Measurements from ENCODE around the gene POLR1C. TPM values are rescaled to one million over a fixed set of nuclear protein-coding genes. Genes with fewer than 3 reads are reported as not detected.

Gene POLR1C
- total RNA-seq, 1 donor from 2014 or later = 30.7 TPM

DNA sequence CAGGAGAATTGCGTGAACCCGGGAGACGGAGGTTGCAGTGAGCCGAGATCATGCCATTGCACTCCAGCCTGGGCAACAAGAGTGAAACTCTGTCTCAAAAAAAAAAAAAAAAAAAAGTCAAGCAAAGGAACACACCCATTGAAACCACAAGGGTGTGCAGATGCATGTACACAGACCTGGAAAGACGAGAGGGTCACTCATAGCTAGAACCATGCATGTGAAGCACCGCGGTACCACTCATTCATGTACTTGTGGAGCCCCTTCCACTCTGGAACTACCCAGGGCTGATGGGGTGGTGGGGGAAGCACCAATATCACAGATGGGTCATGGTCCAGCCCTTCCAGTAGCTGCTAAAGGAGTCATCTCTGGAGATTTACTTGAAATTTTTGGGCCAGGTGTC is 46.9 kb upstream of the POLR1C start:
- no peaks in the 10 kb centered on the region for H3K9me3 Mint-ChIP-seq (ENCODE audit: unreplicated experiment)
- H3K27ac Mint-ChIP-seq (ENCODE audit: unreplicated experiment) = no peak overlapping the region
- no peak for DNase-seq (ENCODE audit: low spot score)
- H3K36me3 Mint-ChIP-seq (ENCODE audit: low read depth, unreplicated experiment) = no peaks in the 10 kb centered on the region
- H3K4me1 Mint-ChIP-seq (ENCODE audit: unreplicated experiment) = peaks cover 4% of the 10 kb centered on the region
- H3K4me3 Mint-ChIP-seq (ENCODE audit: unreplicated experiment) = no peak overlapping the region
- H3K27me3 Mint-ChIP-seq (ENCODE audit: unreplicated experiment) = peaks cover 2% of the 10 kb centered on the region
- TF ChIP-seq, protein P1, sequence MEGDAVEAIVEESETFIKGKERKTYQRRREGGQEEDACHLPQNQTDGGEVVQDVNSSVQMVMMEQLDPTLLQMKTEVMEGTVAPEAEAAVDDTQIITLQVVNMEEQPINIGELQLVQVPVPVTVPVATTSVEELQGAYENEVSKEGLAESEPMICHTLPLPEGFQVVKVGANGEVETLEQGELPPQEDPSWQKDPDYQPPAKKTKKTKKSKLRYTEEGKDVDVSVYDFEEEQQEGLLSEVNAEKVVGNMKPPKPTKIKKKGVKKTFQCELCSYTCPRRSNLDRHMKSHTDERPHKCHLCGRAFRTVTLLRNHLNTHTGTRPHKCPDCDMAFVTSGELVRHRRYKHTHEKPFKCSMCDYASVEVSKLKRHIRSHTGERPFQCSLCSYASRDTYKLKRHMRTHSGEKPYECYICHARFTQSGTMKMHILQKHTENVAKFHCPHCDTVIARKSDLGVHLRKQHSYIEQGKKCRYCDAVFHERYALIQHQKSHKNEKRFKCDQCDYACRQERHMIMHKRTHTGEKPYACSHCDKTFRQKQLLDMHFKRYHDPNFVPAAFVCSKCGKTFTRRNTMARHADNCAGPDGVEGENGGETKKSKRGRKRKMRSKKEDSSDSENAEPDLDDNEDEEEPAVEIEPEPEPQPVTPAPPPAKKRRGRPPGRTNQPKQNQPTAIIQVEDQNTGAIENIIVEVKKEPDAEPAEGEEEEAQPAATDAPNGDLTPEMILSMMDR (IDR thresholded peaks at IDR 0.05; ENCODE audit: unreplicated experiment) = no peak

DNA sequence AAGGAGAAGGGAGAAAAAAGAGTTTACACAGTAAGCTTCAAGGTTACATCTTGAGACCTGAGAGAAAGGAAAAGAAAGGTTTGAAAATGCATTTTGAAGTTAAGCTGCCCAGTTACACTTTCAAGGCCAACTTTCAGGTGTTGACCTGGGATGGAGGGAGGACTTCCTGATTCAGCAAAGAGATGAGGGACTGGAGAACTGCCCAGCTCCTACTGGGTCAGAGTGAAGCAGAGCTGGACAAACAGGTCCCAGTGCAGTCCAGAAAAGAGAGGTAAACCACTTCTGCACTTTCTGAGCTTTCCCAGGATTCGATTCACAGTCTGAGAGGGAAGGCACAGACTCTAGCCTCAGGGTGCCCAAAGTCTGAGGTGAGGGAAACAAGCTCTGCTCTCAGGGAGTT is 45.5 kb upstream of the POLR1C start:
- H3K4me3 Mint-ChIP-seq (ENCODE audit: unreplicated experiment) = no peak overlapping the region
- H3K27me3 Mint-ChIP-seq (ENCODE audit: unreplicated experiment) = peaks cover 2% of the 10 kb centered on the region
- DNase-seq (ENCODE audit: low spot score) = no peak
- H3K4me1 Mint-ChIP-seq (ENCODE audit: unreplicated experiment) = peaks cover 4% of the 10 kb centered on the region
- H3K36me3 Mint-ChIP-seq (ENCODE audit: low read depth, unreplicated experiment) = no peaks in the 10 kb centered on the region
- H3K9me3 Mint-ChIP-seq (ENCODE audit: unreplicated experiment) = no peaks in the 10 kb centered on the region
- H3K27ac Mint-ChIP-seq (ENCODE audit: unreplicated experiment) = no peak overlapping the region
- TF ChIP-seq, protein P1 (IDR thresholded peaks at IDR 0.05; ENCODE audit: unreplicated experiment) = no peak

DNA sequence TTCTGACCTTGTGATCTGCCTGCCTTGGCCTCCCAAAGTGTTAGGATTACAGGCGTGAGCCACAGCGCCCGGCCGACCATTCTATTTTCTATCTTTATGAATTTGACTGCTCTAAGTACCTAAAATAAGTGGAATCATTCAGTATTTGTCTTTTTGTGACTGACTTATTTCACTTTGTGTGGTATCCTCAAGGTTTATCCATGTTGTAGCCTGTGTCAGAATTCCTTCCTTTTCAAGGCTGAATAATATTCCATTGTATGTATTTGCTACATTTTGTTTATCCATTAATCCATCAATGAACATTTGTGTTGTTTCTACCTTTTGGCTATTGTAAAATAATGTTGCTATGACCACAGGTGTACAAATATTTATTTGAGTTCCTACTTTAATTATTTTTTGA is 44.4 kb upstream of the POLR1C start:
- no peak overlapping the region for H3K27ac Mint-ChIP-seq (ENCODE audit: unreplicated experiment)
- H3K4me3 Mint-ChIP-seq (ENCODE audit: unreplicated experiment) = no peak overlapping the region
- H3K36me3 Mint-ChIP-seq (ENCODE audit: low read depth, unreplicated experiment) = no peaks in the 10 kb centered on the region
- no peaks in the 10 kb centered on the region for H3K9me3 Mint-ChIP-seq (ENCODE audit: unreplicated experiment)
- no peak for DNase-seq (ENCODE audit: low spot score)
- TF ChIP-seq, protein P1 (IDR thresholded peaks at IDR 0.05; ENCODE audit: unreplicated experiment) = no peak
- peaks cover 3% of the 10 kb centered on the region for H3K27me3 Mint-ChIP-seq (ENCODE audit: unreplicated experiment)
- peaks cover 7% of the 10 kb centered on the region for H3K4me1 Mint-ChIP-seq (ENCODE audit: unreplicated experiment)

DNA sequence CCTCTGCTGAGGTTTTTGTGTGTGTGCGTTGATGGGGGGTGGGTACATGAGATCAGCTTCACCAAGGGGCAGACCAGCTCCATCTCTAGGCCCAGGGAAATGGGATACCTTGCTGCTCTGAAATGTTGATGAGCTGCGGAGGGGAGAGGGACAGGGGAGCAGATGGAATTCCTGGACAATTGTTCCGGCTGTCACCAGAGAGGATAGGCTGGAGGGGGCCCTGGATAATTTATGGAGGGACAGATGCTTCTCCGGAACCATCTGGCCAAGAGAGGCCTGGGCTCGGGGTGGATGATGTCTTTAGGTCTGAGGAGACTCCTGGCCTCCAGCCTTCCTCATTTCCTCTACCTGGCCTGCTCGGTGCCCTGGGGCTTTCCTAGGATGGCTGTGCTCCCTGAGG is 41.4 kb upstream of the POLR1C start:
- TF ChIP-seq, protein P1 (IDR thresholded peaks at IDR 0.05; ENCODE audit: unreplicated experiment) = no peak
- DNase-seq (ENCODE audit: low spot score) = no peak
- no peak overlapping the region for H3K27ac Mint-ChIP-seq (ENCODE audit: unreplicated experiment)
- H3K9me3 Mint-ChIP-seq (ENCODE audit: unreplicated experiment) = no peaks in the 10 kb centered on the region
- H3K4me1 Mint-ChIP-seq (ENCODE audit: unreplicated experiment) = peaks cover 21% of the 10 kb centered on the region
- peaks cover 1% of the 10 kb centered on the region for H3K27me3 Mint-ChIP-seq (ENCODE audit: unreplicated experiment)
- H3K36me3 Mint-ChIP-seq (ENCODE audit: low read depth, unreplicated experiment) = no peaks in the 10 kb centered on the region
- H3K4me3 Mint-ChIP-seq (ENCODE audit: unreplicated experiment) = no peak overlapping the region

DNA sequence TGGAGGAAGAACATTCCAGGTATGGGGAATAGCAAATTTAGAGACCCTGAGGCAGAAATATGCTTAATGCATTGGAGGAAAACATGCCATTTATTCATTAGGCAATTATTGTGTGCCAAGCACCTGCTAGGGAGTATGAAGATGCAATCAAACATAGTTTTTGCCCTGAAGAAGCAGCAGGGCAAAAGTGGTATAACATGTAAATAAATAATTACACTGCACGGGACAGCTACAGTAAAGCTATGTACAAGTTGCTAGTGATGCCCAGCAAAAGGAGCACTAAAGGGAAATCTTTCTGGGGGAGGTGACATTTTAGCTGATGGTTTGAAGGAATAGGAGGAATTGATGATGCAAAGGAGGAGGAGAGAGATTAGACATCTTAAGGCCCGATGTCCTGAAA is 40.1 kb upstream of the POLR1C start:
- DNase-seq (ENCODE audit: low spot score) = no peak
- TF ChIP-seq, protein P1 (IDR thresholded peaks at IDR 0.05; ENCODE audit: unreplicated experiment) = no peak
- H3K27ac Mint-ChIP-seq (ENCODE audit: unreplicated experiment) = peak overlapping the region; percentile 65

More for the DNA sequence above, 40.1 kb upstream of the POLR1C start:
- Mint-ChIP-seq H3K9me3 (ENCODE audit: unreplicated experiment) (no peaks in the 10 kb centered on the region), H3K4me1 (ENCODE audit: unreplicated experiment) (peaks cover 21% of the 10 kb centered on the region), H3K4me3 (ENCODE audit: unreplicated experiment) (peak overlapping the region; percentile 90), H3K36me3 (ENCODE audit: low read depth, unreplicated experiment) (no peaks in the 10 kb centered on the region), H3K27me3 (ENCODE audit: unreplicated experiment) (peaks cover 1% of the 10 kb centered on the region)
